ENCODE data around the gene ADGRB3.

The ADGRB3 gene

GRCh38 chr6:69331886-69332285, 696.8 kb downstream of the ADGRB3 start:
- DNase-seq (ENCODE audit: low read depth in 3 of 3): no peak

DNA sequence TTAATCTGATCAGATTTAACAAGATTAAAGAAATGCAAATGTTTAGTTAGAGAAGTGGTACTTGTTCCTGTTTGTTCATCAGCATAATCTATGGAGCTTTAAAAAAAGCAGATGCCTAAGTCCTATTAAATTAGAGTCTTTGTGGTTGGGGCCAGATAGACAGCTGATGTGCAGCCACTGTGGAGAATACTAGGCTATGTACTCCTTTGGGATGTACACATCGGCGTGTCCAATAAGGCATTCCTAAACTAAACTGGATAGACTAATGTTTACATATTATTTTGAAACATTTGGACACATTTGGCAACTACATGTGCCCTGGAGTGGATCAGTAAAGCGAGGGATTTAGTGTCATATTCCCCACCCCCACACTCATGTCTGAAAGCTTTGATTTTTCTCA, 702.2 kb downstream of the ADGRB3 start:
- no peak for DNase-seq (ENCODE audit: low read depth in 3 of 3)

- DNase-seq (ENCODE audit: low read depth in 3 of 3): no peak
Measured at GRCh38 chr6:69338431-69339162, 703.5 kb downstream of the ADGRB3 start.

- no peak for DNase-seq (ENCODE audit: low read depth in 3 of 3)
Measured at GRCh38 chr6:69339163-69339550, 704.1 kb downstream of the ADGRB3 start.

DNA sequence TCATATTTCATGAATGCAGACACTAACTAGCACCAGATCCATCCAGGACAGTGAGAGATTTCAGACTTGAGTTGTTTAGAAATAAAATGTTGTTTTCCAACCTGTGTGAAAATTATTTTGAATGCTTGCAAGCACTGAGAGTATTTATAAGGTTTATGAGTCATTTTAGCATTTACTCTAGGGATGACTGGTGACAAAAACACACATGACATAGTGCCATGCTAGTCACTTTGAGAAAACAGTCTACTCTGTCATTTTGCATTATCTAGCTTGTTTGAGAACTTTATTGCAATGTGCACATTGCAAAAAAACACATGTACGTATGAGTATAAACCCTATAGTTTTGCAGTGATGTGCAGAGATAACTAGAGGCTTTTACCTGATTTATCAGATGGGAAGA, 705.1 kb downstream of the ADGRB3 start:
- no peak for DNase-seq (ENCODE audit: low read depth in 3 of 3)

GRCh38 chr6:69343851-69344250, 708.8 kb downstream of the ADGRB3 start:
- no peak for DNase-seq (ENCODE audit: low read depth in 3 of 3)

GRCh38 chr6:69349771-69350170, 714.7 kb downstream of the ADGRB3 start:
- no peak for DNase-seq (ENCODE audit: low read depth in 3 of 3)

DNA sequence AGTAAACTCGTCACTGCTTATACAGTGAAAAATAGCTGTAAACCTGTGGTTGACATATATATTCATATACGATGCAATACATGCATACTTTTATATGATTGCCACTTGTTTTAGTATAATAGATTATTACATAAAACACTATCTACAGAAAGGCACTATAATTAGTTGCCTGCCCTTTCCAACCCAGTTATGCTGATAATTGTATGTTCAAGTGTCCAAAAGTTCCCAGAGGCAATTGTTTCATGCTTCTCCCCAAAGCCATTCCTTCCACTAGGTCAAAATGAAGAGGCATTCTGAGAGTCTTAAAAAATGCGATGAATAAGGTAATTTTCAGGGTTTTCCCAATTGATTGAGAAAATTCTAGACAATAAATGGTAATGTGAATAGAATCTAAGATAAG, 727.1 kb downstream of the ADGRB3 start:
- DNase-seq (ENCODE audit: low read depth in 3 of 3): no peak

DNA sequence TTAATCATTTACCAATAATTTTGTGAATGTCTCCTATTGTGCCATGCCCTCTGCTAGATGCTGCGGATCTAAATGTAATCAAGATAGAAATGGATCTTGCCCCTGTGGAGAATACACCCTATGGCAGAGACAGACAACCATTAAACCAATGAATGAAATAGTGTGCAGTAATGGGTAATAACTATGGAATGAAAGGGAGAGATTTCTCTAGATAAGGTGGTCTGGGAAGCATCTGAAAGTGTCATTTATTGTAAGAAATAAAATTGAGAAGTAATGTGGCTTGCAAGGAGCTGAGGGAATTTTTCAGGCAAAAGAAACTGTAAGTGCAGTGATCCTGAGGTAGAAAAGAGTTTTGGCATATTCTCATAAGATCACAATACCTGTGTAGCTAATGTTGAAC, 731.7 kb downstream of the ADGRB3 start:
- DNase-seq (ENCODE audit: low read depth in 3 of 3): no peak

- no peak for DNase-seq (ENCODE audit: low read depth in 3 of 3)
Measured at GRCh38 chr6:69368613-69369012, 733.5 kb downstream of the ADGRB3 start.

- no peak for DNase-seq (ENCODE audit: low read depth in 3 of 3)
Measured at GRCh38 chr6:69370763-69371162, 735.7 kb downstream of the ADGRB3 start.

GRCh38 chr6:69378326-69378725, 743.2 kb downstream of the ADGRB3 start:
- DNase-seq (ENCODE audit: low read depth in 3 of 3): no peak

- no peak for DNase-seq (ENCODE audit: low read depth in 3 of 3)
Measured at GRCh38 chr6:69379518-69379917, 744.4 kb downstream of the ADGRB3 start.

- DNase-seq (ENCODE audit: low read depth in 3 of 3): no peak
Measured at GRCh38 chr6:69383627-69384026, 748.5 kb downstream of the ADGRB3 start.

GRCh38 chr6:69386426-69386825, 751.3 kb downstream of the ADGRB3 start:
- DNase-seq (ENCODE audit: low read depth in 3 of 3): no peak

DNA sequence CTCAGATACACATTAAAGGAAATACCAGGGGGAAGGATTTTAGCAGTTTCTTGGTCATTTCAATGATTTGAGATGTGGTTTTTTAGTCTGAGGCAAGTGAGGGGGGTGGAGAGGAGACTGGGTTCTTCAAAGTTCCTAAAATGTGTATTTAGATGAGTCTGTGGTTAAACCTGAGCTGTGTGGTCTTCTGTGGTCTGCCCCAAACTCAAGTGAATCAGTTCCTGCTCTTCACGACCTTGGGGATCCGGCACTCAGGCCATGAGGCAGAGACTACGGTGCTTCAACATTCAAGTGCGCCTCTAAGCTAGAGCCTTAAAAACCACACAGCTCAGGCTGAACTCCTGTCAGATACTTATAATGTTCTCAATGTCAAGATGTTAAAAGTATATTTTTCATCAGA, 755.0 kb downstream of the ADGRB3 start:
- DNase-seq (ENCODE audit: low read depth in 3 of 3): no peak

DNA sequence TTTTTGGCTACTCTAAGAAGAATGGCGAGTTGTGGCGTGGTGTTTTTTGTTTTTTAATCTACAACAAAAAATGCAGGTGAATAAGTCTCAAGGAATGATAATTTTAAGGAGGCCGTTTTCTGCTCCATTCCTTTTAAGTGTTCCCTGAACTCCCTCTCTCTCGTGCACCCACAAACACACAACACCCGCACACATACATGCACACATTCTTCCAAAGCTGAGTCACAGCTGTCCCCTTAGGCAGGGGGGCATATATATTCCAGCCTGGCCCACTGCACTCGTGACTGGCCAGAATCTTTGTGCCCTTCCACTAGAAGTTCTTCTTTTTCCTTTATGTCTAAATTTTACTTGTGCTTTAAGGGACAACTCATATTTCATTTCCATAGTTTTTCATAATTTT, 756.0 kb downstream of the ADGRB3 start:
- no peak for DNase-seq (ENCODE audit: low read depth in 3 of 3)

- no peak for DNase-seq (ENCODE audit: low read depth in 3 of 3)
Measured at GRCh38 chr6:69392745-69393144, 757.7 kb downstream of the ADGRB3 start.

GRCh38 chr6:69398311-69398710, 763.2 kb downstream of the ADGRB3 start:
- DNase-seq (ENCODE audit: low read depth in 3 of 3): no peak

- no peak for DNase-seq (ENCODE audit: low read depth in 3 of 3)
Measured at GRCh38 chr6:69398729-69399128, 763.6 kb downstream of the ADGRB3 start.

DNA sequence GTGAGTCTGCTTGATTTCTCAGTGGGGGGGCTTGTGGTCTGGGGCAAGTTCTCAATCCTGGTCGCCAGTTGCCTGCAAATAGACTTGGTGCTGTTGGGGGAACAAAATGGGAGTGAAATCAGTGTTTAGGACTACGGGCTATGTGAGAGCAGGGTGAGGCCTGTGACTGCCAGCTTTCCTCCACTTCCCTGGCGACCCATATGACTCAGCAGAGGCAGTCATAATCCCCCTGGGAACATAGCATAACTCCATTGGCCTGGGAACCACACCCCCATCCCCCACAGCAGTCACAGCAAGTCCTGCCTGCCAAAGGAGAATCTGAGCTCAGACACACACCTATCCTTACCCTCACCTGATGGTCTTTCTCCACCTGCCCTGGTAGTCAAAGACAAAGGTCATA, 773.8 kb downstream of the ADGRB3 start:
- DNase-seq (ENCODE audit: low read depth in 3 of 3): no peak

DNA sequence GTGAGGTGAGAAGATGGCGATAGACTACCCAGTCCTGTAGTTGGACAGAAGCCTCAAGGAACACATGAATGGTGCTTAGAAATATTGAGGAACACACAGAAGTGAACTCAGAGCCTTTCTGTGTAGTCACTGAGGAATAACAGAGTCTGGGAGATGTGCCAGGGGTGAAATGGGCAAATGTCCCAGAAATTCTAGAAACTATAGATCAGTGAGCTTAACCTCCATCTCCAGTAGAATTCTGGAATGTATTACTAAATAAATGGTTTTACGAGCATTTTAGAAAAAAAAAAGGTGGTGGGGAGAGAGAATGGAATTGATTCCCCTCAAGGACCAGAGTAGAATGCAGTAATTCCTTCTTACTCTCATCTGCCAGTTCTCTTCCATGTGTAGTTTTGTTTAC, 781.7 kb downstream of the ADGRB3 start:
- no peak for DNase-seq (ENCODE audit: low read depth in 3 of 3)

- no peak for DNase-seq (ENCODE audit: low read depth in 3 of 3)
Measured at GRCh38 chr6:69421269-69421668, 786.2 kb downstream of the ADGRB3 start.

DNA sequence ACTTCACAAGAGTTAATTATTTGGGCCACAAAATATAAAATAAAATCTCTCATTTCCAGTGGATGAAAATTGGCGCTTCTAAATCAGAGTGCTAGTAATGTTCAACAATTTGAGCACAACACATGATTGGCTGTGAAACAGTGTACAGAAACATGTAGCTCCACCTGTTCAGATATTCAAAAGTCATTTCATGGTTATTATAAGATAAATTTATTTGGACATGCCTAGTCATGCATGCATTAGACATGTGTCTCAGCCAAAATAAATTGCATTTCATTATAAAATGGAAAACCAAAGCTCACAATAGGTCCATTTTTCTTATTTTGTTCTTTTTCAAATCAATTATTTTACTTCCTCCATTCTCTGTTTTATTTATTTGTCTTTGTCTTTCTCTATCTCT, 786.9 kb downstream of the ADGRB3 start:
- DNase-seq (ENCODE audit: low read depth in 3 of 3): no peak

Measured in stimulated activated CD4-positive, alpha-beta T cell treated with anti-CD3 and anti-CD28 coated beads, TNF-alpha, amount 100 ng/mL, for 4 hours (primary cell).